NCI-H526 (cell line): ENCODE data around the gene PRAF2.

ENCODE experiments used
- DNase-seq, 2 experiments: peaks; one replicate each; lab custom pipeline; 2025; lab: John Stamatoyannopoulos, UW

PRAF2 gene

GRCh38 chrX:49072712-49073095 is 1.1 kb downstream of the PRAF2 start:
- no peak for DNase-seq

GRCh38 chrX:49071877-49072711 is 1.7 kb downstream of the PRAF2 start:
- no peak for DNase-seq

- no peak for DNase-seq
These were observed 2.8 kb downstream of the PRAF2 start for GRCh38 chrX:49070988-49071387.

- no peak for DNase-seq
These were observed 4.8 kb downstream of the PRAF2 start for GRCh38 chrX:49069038-49069437.

GRCh38 chrX:49067285-49068120 is 6.3 kb downstream of the PRAF2 start:
- DNase-seq: no peak

- no peak for DNase-seq
These were observed 7.1 kb downstream of the PRAF2 start for GRCh38 chrX:49066690-49067089.

- DNase-seq: no peak
These were observed 7.5 kb downstream of the PRAF2 start for GRCh38 chrX:49066278-49066677.

GRCh38 chrX:49064735-49065134 is 9.1 kb downstream of the PRAF2 start:
- DNase-seq: no peak

- no peak for DNase-seq
These were observed 9.5 kb downstream of the PRAF2 start for GRCh38 chrX:49064303-49064702.

GRCh38 chrX:49063715-49064114 is 10.1 kb downstream of the PRAF2 start:
- DNase-seq: no peak

GRCh38 chrX:49061916-49062315 is 11.9 kb downstream of the PRAF2 start:
- no peak for DNase-seq

GRCh38 chrX:49061490-49061889 is 12.3 kb downstream of the PRAF2 start:
- no peak for DNase-seq

- DNase-seq: no peak
These were observed 12.9 kb downstream of the PRAF2 start for GRCh38 chrX:49060914-49061313.

- DNase-seq: no peak
These were observed 14.1 kb downstream of the PRAF2 start for GRCh38 chrX:49059681-49060085.

GRCh38 chrX:49059201-49059600 is 14.6 kb downstream of the PRAF2 start:
- DNase-seq: no peak

GRCh38 chrX:49058794-49059193 is 15.0 kb downstream of the PRAF2 start, which contains the start of gene CCDC120:
TSS of gene CCDC120 (plus strand) at chrX:49058999. CDS start at chrX:49062042, 3,043 bp downstream.
- DNase-seq: no peak

- no peak for DNase-seq
These were observed 19.6 kb downstream of the PRAF2 start for GRCh38 chrX:49054073-49054762.

- DNase-seq: peak; percentile 34 to 90
These were observed 20.4 kb downstream of the PRAF2 start for GRCh38 chrX:49053223-49054072.

- DNase-seq: no peak
These were observed 29.9 kb downstream of the PRAF2 start for GRCh38 chrX:49043987-49044281.

GRCh38 chrX:49043220-49043986 is 30.4 kb downstream of the PRAF2 start, which contains the start of gene TFE3:
TSS of gene TFE3 (minus strand) at chrX:49043357. CDS start at chrX:49043226, 131 bp downstream.
- peak; percentile 97 to 99 for DNase-seq
